Smooth muscle cell (in vitro differentiated cells): ENCODE data around the gene TPRX1. TPM values are rescaled to one million over a fixed set of nuclear protein-coding genes. Genes with fewer than 3 reads are reported as not detected.
"Not testable (repeated sequence)": the region's sequence is repeated elsewhere in the genome, so short reads cannot be mapped to it uniquely, and the experiment has no call there.

Source experiments
- DNase-seq: peaks from one replicate; lab custom pipeline; 2025; ENCODE audit not compliant: unreplicated experiment; lab: John Stamatoyannopoulos, UW
- H2AFZ ChIP-seq: fragments of 200-600 bp; sonication (generic); 2 replicates; pipeline ENCODE4 v1.6.0; 2016; ENCODE audit warnings: antibody characterized with exemption, low read depth, mild to moderate bottlenecking
- H3F3A ChIP-seq: fragments of 200-600 bp; sonication (generic); 2 replicates; pipeline ENCODE4 v1.6.0; 2017; ENCODE audit warnings: antibody characterized with exemption, low read depth
- H3K27ac ChIP-seq: fragments of 200-600 bp; sonication (generic); 2 replicates; pipeline ENCODE4 v1.5.1; 2016; ENCODE audit warnings: low read depth, mild to moderate bottlenecking
- H3K27me3 ChIP-seq: fragments of 200-600 bp; sonication (generic); 2 replicates; pipeline ENCODE4 v1.6.1; 2016; ENCODE audit warnings: low read depth, mild to moderate bottlenecking
- H3K36me3 ChIP-seq: fragments of 200-600 bp; sonication (generic); 2 replicates; pipeline ENCODE4 v1.5.1; 2016; ENCODE audit warnings: low read depth
- H3K4me1 ChIP-seq: fragments of 200-600 bp; sonication (generic); 2 replicates; pipeline ENCODE4 v1.5.1; 2016; ENCODE audit warnings: low read depth
- H3K4me2 ChIP-seq: fragments of 200-600 bp; sonication (generic); 2 replicates; pipeline ENCODE4 v1.6.0; 2016; ENCODE audit warnings: mild to moderate bottlenecking
- H3K4me3 ChIP-seq: fragments of 200-600 bp; sonication (generic); 2 replicates; pipeline ENCODE4 v1.5.1; 2016; ENCODE audit warnings: mild to moderate bottlenecking
- H3K79me2 ChIP-seq: fragments of 200-600 bp; sonication (generic); 2 replicates; pipeline ENCODE4 v1.6.0; 2016; ENCODE audit warnings: low read depth, mild to moderate bottlenecking
- H3K9ac ChIP-seq: fragments of 200-600 bp; sonication (generic); 2 replicates; pipeline ENCODE4 v1.6.0; 2016; ENCODE audit warnings: low read depth
- H3K9me3 ChIP-seq: fragments of 200-600 bp; sonication (generic); replicated peaks from 2 replicates; pipeline ENCODE4 v1.5.1; 2016; ENCODE audit warnings: low read depth
- H4K20me1 ChIP-seq: fragments of 200-600 bp; sonication (generic); 2 replicates; pipeline ENCODE4 v1.6.0; 2016; ENCODE audit warnings: low read depth
- CTCF ChIP-seq: fragments of 200-600 bp; sonication (generic); IDR thresholded peaks from 2 replicates; pipeline ENCODE4 v1.5.1; 2017; ENCODE audit warnings: borderline replicate concordance, mild to moderate bottlenecking, antibody characterized with exemption; ENCODE audit not compliant: insufficient read depth, poor library complexity, severe bottlenecking
- WGBS: methylation state at CpG from one replicate; pipeline ENCODE4 v1.1.7; 2016; ENCODE audit warnings: low lambda C conversion rate; 5-methylcytosine and 5-hydroxymethylcytosine counted together
- polyA plus RNA-seq: library from polyadenylated mRNA; unstranded; fragments of >200 nt; fragmentation: Nextera tagmentation; extraction: Ambion mirVana; gene quantifications from 2 replicates; pipeline ENCODE4 v1.2.1, GENCODE V29; 2016
- total RNA-seq: library from RNA; depleted of rRNA; stranded (reverse); fragments of >200 nt; gene quantifications from 2 replicates; pipeline ENCODE4 v1.2.3, GENCODE V29; 2014

Gene TPRX1
- total and polyA plus RNA-seq, 2 experiments from 2014 or later, result not detected

- no peaks in the 10 kb centered on the region for H3F3A ChIP-seq
- H2AFZ ChIP-seq, result no peak overlapping the region
- H3K4me2 ChIP-seq, result peak overlapping the region; percentile 47
- TF ChIP-seq CTCF, result peak; percentile 98
- H3K4me3 ChIP-seq, result no peak overlapping the region
- no peak overlapping the region for H3K27ac ChIP-seq
- DNase-seq, result peak; percentile 49
- H3K9me3 ChIP-seq, result no peaks in the 10 kb centered on the region
- no peak overlapping the region for H3K9ac ChIP-seq
- WGBS, result 10% methylated on average over 10 of the region's 10 CpGs
- no peaks in the 10 kb centered on the region for H3K27me3 ChIP-seq
- no peaks in the 10 kb centered on the region for H3K79me2 ChIP-seq
- H3K4me1 ChIP-seq, result peaks cover 4% of the 10 kb centered on the region
- no peaks in the 10 kb centered on the region for H3K36me3 ChIP-seq
- no peaks in the 10 kb centered on the region for H4K20me1 ChIP-seq
Observed at GRCh38 chr19:47790398-47790814, 13.9 kb downstream of the TPRX1 start.

- not testable (repeated sequence) for DNase-seq, H3K4me3 ChIP-seq, H2AFZ ChIP-seq, H3K27ac ChIP-seq, H4K20me1 ChIP-seq, H3K27me3 ChIP-seq, H3K36me3 ChIP-seq, H3F3A ChIP-seq, H3K9ac ChIP-seq, H3K79me2 ChIP-seq, H3K9me3 ChIP-seq, H3K4me1 ChIP-seq
- peak overlapping the region; percentile 47 for H3K4me2 ChIP-seq
- 62% methylated on average over 13 of the region's 13 CpGs for WGBS
Observed at GRCh38 chr19:47789811-47790210, 14.5 kb downstream of the TPRX1 start.

DNA sequence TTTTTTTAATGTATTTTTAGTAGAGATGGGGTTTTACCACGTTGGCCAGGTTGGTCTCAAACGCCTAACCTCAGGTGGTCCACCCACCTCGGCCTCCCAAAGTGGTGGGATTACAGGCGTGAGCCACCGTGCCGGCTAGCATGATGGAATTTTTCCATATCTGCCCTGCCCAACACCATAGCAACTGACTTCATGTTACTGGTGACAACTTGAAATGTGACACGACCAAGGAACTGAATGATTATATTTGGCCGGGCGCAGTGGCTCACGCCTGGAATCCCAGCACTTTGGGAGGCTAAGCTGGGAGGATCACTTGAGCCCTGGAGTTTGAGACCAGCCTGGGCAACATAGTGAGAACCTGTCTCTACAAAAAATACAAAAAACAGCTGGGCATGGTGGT lies 17.0 kb downstream of the TPRX1 start:
- not testable (repeated sequence) for H3K79me2 ChIP-seq, H3K36me3 ChIP-seq, H3K9ac ChIP-seq, DNase-seq, H3K4me3 ChIP-seq, H3K9me3 ChIP-seq, H3K27me3 ChIP-seq, H2AFZ ChIP-seq, H3F3A ChIP-seq, H3K27ac ChIP-seq, H3K4me1 ChIP-seq, H3K4me2 ChIP-seq
- peaks cover 19% of the 10 kb centered on the region for H4K20me1 ChIP-seq
- WGBS, result 89% methylated on average over 10 of the region's 10 CpGs

GRCh38 chr19:47786566-47786965 lies 17.8 kb downstream of the TPRX1 start:
- peaks cover 11% of the 10 kb centered on the region for H3F3A ChIP-seq
- no peak overlapping the region for H3K9ac ChIP-seq
- H3K36me3 ChIP-seq, result no peaks in the 10 kb centered on the region
- no peak for TF ChIP-seq CTCF
- no peak overlapping the region for H3K4me2 ChIP-seq
- no peaks in the 10 kb centered on the region for H3K9me3 ChIP-seq
- 92% methylated on average over 7 of the region's 7 CpGs for WGBS
- DNase-seq, result no peak
- no peak overlapping the region for H2AFZ ChIP-seq
- peaks cover 4% of the 10 kb centered on the region for H3K4me1 ChIP-seq
- H3K27me3 ChIP-seq, result no peaks in the 10 kb centered on the region
- H3K27ac ChIP-seq, result no peak overlapping the region
- H4K20me1 ChIP-seq, result peaks cover 26% of the 10 kb centered on the region
- no peaks in the 10 kb centered on the region for H3K79me2 ChIP-seq
- no peak overlapping the region for H3K4me3 ChIP-seq
